K562 (cell line): ENCODE results near the gene PRTN3. TPM values are rescaled to one million over a fixed set of nuclear protein-coding genes. Genes with fewer than 3 reads are reported as not detected.
A peak's percentile ranks its signal among the peaks of the same experiment; 100 is the strongest.

Experiments used
- ATAC-seq: fragments of 200-7000 bp; cut with Tn5 transposase; 3 replicates; pipeline ENCODE4 v1.9.1; 2020; ENCODE audit warnings: moderate library complexity
- BruUV-seq: library from RNA; stranded (reverse); fragments of 400-500 nt; replicated peaks from 2 replicates; lab custom pipeline; 2021; lab: Mats Ljungman, UMichigan
- CTCF ChIA-PET: fragments of 300-600 bp; formaldehyde crosslinking; extraction: SDS; loops from one replicate; lab custom pipeline; 2021; ENCODE audit warnings: low intra/inter-chr PET ratio; lab: Yijun Ruan, JAX
- POLR2A ChIA-PET: fragments of 300-600, 350-650 bp; sonication (Branson Sonifier 250); formaldehyde crosslinking; extraction: SDS; loops from one replicate; lab custom pipeline; 2021; ENCODE audit warnings: antibody characterized with exemption, inconsistent platforms; lab: Yijun Ruan, JAX
- DNase-seq, 4 experiments: peaks; one replicate each; pipeline versions ENCODE4 v3.0.0 to v3.0.0-alpha.2; 2011 to 2018; ENCODE audit warnings: low spot score in 3 of 4, mixed read lengths in 3 of 4; ENCODE audit errors: extremely low read depth in 1 of 4
- FAIRE-seq: peaks from 2 replicates; lab custom pipeline; 2011; peaks lifted over from hg19 to GRCh38; lab: Jason Lieb, UNC
- H2AFZ ChIP-seq: 2 replicates; pipeline ENCODE4 v1.6.0; 2011; ENCODE audit warnings: low read depth, low read length, control low read depth, inconsistent platforms
- H3K27ac ChIP-seq: fragments of 200-600 bp; 3 replicates; pipeline ENCODE4 v1.8.0; 2011; ENCODE audit warnings: low read depth, mild to moderate bottlenecking, control low read depth, inconsistent platforms, low read length, moderate library complexity, mixed read lengths; ENCODE audit errors: extremely low read depth
- H3K27me3 ChIP-seq, 2 experiments: fragments of 300-600 bp in 1 of 2; 2 replicates in 1 of 2; 3 replicates in 1 of 2; pipeline versions ENCODE4 v1.6.0 to v1.8.0; 2011; ENCODE audit warnings: inconsistent platforms in 2 of 2, low read length in 2 of 2, mild to moderate bottlenecking in 1 of 2, mixed read lengths in 1 of 2, moderate library complexity in 1 of 2; ENCODE audit not compliant: control insufficient read depth in 2 of 2, insufficient read depth in 2 of 2
- H3K36me3 ChIP-seq: fragments of 300-600 bp; 3 replicates; pipeline ENCODE4 v1.8.0; 2011; ENCODE audit warnings: mild to moderate bottlenecking, low read length, inconsistent platforms; ENCODE audit not compliant: control insufficient read depth, insufficient read depth
- H3K4me1 ChIP-seq, 2 experiments: fragments of 200-600 bp in 1 of 2; replicated peaks in 1 of 2; 2 replicates in 1 of 2; 3 replicates in 1 of 2; pipeline versions ENCODE4 v1.5.1 to v1.8.0; 2011; ENCODE audit warnings: inconsistent platforms in 2 of 2, low read length in 2 of 2, mild to moderate bottlenecking in 1 of 2, mixed read lengths in 1 of 2, moderate library complexity in 1 of 2; ENCODE audit not compliant: control insufficient read depth in 2 of 2, insufficient read depth in 2 of 2
- H3K4me2 ChIP-seq: 2 replicates; pipeline ENCODE4 v1.6.1; 2011; ENCODE audit warnings: low read length, control low read depth, inconsistent platforms, mixed read lengths; ENCODE audit not compliant: insufficient read depth
- H3K4me3 ChIP-seq: fragments of 200-600 bp; sonication (generic), shearing (Covaris generic); 2 replicates; pipeline ENCODE4 v1.5.1; 2016; ENCODE audit warnings: control low read depth, inconsistent platforms
- H3K79me2 ChIP-seq: fragments of 200-600 bp; 3 replicates; pipeline ENCODE4 v1.8.0; 2011; ENCODE audit warnings: low read length, inconsistent platforms; ENCODE audit not compliant: control insufficient read depth, insufficient read depth
- H3K9ac ChIP-seq, 2 experiments: 2 replicates each; pipeline versions ENCODE4 v1.6.0 to v1.6.1; 2011; ENCODE audit warnings: low read depth in 2 of 2, low read length in 2 of 2, control low read depth in 1 of 2, inconsistent platforms in 1 of 2, mild to moderate bottlenecking in 1 of 2, mixed read lengths in 1 of 2; ENCODE audit not compliant: insufficient read depth in 1 of 2
- H3K9me1 ChIP-seq: one replicate; pipeline ENCODE4 v1.6.0; 2011; ENCODE audit warnings: inconsistent platforms, mild to moderate bottlenecking, low read length, moderate library complexity; ENCODE audit not compliant: control insufficient read depth, insufficient read depth
- H3K9me3 ChIP-seq: replicated peaks from 2 replicates; pipeline ENCODE4 v1.5.1; 2011; ENCODE audit warnings: low read depth, low read length, inconsistent platforms; ENCODE audit not compliant: control insufficient read depth, insufficient read depth
- H4K20me1 ChIP-seq: replicated peaks from 2 replicates; pipeline ENCODE4 v1.6.1; 2011; ENCODE audit warnings: low read length, inconsistent platforms, mixed read lengths; ENCODE audit not compliant: control insufficient read depth, insufficient read depth
- DMBX1 ChIP-seq: fragments of 250-450 bp; sonication (Bioruptor Pico); IDR thresholded peaks from 2 replicates; pipeline ENCODE4 v1.8.0; 2022; ENCODE audit warnings: inconsistent platforms, mild to moderate bottlenecking, moderate library complexity, borderline replicate concordance
- HNRNPLL ChIP-seq: fragments of 200-400 bp; formaldehyde crosslinking; IDR thresholded peaks from 2 replicates; pipeline ENCODE4 v1.6.1; 2017; ENCODE audit warnings: low read length, low read depth, mild to moderate bottlenecking; ENCODE audit not compliant: poor library complexity, severe bottlenecking
- KLF6 ChIP-seq: fragments of 250-450 bp; sonication (Bioruptor Pico); IDR thresholded peaks from 2 replicates; pipeline ENCODE4 v1.4.0; 2020; ENCODE audit warnings: mild to moderate bottlenecking, moderate library complexity, borderline replicate concordance
- MCM3 ChIP-seq: fragments of 450-650 bp; IDR thresholded peaks from 2 replicates; pipeline ENCODE4 v1.6.1; 2016
- MED1 ChIP-seq: sonication (generic); formaldehyde crosslinking; IDR thresholded peaks from 2 replicates; pipeline ENCODE4 v1.8.1; 2023; ENCODE audit warnings: missing genetic modification reagents, borderline replicate concordance
- NR2F6 ChIP-seq: fragments of 450-650 bp; formaldehyde crosslinking; IDR thresholded peaks from 2 replicates; pipeline ENCODE4 v1.4.0; 2020; ENCODE audit warnings: mild to moderate bottlenecking
- SAFB ChIP-seq: fragments of 200-400 bp; formaldehyde crosslinking; IDR thresholded peaks from 2 replicates; pipeline ENCODE4 v1.6.1; 2017; ENCODE audit warnings: low read depth, low read length, borderline replicate concordance
- SP1 ChIP-seq: sonication (generic); formaldehyde crosslinking; IDR thresholded peaks from 2 replicates; pipeline ENCODE4 v1.8.1; 2022; ENCODE audit warnings: mild to moderate bottlenecking, missing genetic modification reagents
- ZNF384 ChIP-seq: IDR thresholded peaks from 2 replicates; pipeline ENCODE4 v1.6.1; 2012; ENCODE audit warnings: low read depth, low read length, improper control_type of control experiment
- ZNF449 ChIP-seq: fragments of 250-450 bp; sonication (Bioruptor Pico); IDR thresholded peaks from 2 replicates; pipeline ENCODE4 v1.8.0; 2022; ENCODE audit warnings: moderate library complexity, mild to moderate bottlenecking, inconsistent platforms
- WGBS: fragments of 100-300 bp; shearing (Covaris generic); methylation state at CpG from one replicate; pipeline ENCODE4 v1.1.6; 2016; ENCODE audit warnings: low coverage, mixed read lengths; ENCODE audit not compliant: insufficient coverage; ENCODE audit errors: missing lambda C conversion rate; 5-methylcytosine and 5-hydroxymethylcytosine counted together
- in situ Hi-C: fragments of 300-500 bp; cut with MboI; formaldehyde crosslinking; loops from 4 replicates; pipeline ENCODE4 v1.15.0; 2018; ENCODE audit warnings: inconsistent platforms, mixed read lengths
- intact Hi-C: fragments of 100-400 bp; cut with micrococcal nuclease; formaldehyde crosslinking; loops from 2 replicates; pipeline ENCODE4 v1.14.2; 2022
- polyA plus RNA-seq, 8 experiments: library from polyadenylated mRNA; depleted of rRNA in 4 of 8; stranded (reverse) in 5 of 8; unstranded in 3 of 8; fragments of >200 nt; fragmentation: Nextera tagmentation in 2 of 8; fragmentation: Illumina TruSeq in 1 of 8; extraction: Ambion mirVana in 2 of 8; extraction: Trizol in 1 of 8; gene quantifications; 2 replicates each; pipeline versions ENCODE4 v1.2.1 to v1.2.3, GENCODE V29; 2011 to 2014; ENCODE audit warnings: inconsistent platforms in 1 of 8, missing spikeins in 1 of 8
- total RNA-seq, 7 experiments: library from RNA; depleted of rRNA in 6 of 7; stranded (reverse); fragments of >200 nt in 6 of 7; fragmentation: Illumina TruSeq in 2 of 7; extraction: Trizol in 2 of 7; gene quantifications; 2 replicates each; pipeline versions ENCODE4 v1.2.1 to v1.2.3, GENCODE V29; 2011 to 2021; ENCODE audit warnings: low replicate concordance in 1 of 7

Gene PRTN3
- total and polyA plus RNA-seq, 9 of the 15 experiments (the other 6 are each of a cell fraction or from before 2014, with no cell fraction given), result 0.14 to 0.86 (median 0.43) TPM; not detected in 3

GRCh38 chr19:855566-856120, 14.8 kb downstream of the PRTN3 start:
- in situ Hi-C loops, result loop anchor here (5.0 kb wide), 1 partner anchor 88 kb away; no protein-coding TSS in a partner anchor
- no peaks in the 10 kb centered on the region for H3K27me3 ChIP-seq
- intact Hi-C loops, result no loop called here

More at GRCh38 chr19:855566-856120, 14.8 kb downstream of the PRTN3 start:
- Histone ChIP-seq H3K9me3 (no peaks in the 10 kb centered on the region), H3K36me3 (no peaks in the 10 kb centered on the region), H3K27ac (no peak overlapping the region), H3K4me2 (no peak overlapping the region), H3K4me1 (peaks cover 17 to 55% of the 10 kb centered on the region in 2 experiments; a peak in 4 of 5 replicates), H4K20me1 (no peaks in the 10 kb centered on the region), H2AFZ (no peak overlapping the region), H3K4me3 (no peak overlapping the region), H3K9me1 (no peaks in the 10 kb centered on the region), H3K79me2 (peaks cover 2% of the 10 kb centered on the region), H3K9ac (peak overlapping the region in 1 of 2 experiments; percentile 79; a peak in 2 of 4 replicates)
- no peak for TF ChIP-seq SAFB
- no peak for TF ChIP-seq KLF6 (CRISPR knock-in tag)
- no peak for TF ChIP-seq DMBX1 (CRISPR knock-in tag)
- TF ChIP-seq ZNF384, result no peak
- TF ChIP-seq ZNF449 (CRISPR knock-in tag), result no peak
- no peak for TF ChIP-seq HNRNPLL
- TF ChIP-seq NR2F6 (CRISPR knock-in tag), result no peak
- no peak for TF ChIP-seq MCM3
- no peak for TF ChIP-seq SP1
- no peak for TF ChIP-seq MED1 (CRISPR knock-in tag)
- ChIA-PET POLR2A (interaction anchor here (0.8 kb wide), 1 partner anchor 12 kb away, joined by 3 read pairs; no protein-coding TSS in a partner anchor), CTCF (no interaction called here)
- 49% methylated on average over 17 of the region's 40 CpGs for WGBS
- no peak for FAIRE-seq
- no peak for DNase-seq
- ATAC-seq, result no peak
- no TSS peak for BruUV-seq
